Cortex of kidney (tissue), 1 donor: ENCODE data around the gene PEAK1.

Source experiments
- DNase-seq: peaks from one replicate; lab custom pipeline; 2025; lab: John Stamatoyannopoulos, UW

The PEAK1 gene, protein sequence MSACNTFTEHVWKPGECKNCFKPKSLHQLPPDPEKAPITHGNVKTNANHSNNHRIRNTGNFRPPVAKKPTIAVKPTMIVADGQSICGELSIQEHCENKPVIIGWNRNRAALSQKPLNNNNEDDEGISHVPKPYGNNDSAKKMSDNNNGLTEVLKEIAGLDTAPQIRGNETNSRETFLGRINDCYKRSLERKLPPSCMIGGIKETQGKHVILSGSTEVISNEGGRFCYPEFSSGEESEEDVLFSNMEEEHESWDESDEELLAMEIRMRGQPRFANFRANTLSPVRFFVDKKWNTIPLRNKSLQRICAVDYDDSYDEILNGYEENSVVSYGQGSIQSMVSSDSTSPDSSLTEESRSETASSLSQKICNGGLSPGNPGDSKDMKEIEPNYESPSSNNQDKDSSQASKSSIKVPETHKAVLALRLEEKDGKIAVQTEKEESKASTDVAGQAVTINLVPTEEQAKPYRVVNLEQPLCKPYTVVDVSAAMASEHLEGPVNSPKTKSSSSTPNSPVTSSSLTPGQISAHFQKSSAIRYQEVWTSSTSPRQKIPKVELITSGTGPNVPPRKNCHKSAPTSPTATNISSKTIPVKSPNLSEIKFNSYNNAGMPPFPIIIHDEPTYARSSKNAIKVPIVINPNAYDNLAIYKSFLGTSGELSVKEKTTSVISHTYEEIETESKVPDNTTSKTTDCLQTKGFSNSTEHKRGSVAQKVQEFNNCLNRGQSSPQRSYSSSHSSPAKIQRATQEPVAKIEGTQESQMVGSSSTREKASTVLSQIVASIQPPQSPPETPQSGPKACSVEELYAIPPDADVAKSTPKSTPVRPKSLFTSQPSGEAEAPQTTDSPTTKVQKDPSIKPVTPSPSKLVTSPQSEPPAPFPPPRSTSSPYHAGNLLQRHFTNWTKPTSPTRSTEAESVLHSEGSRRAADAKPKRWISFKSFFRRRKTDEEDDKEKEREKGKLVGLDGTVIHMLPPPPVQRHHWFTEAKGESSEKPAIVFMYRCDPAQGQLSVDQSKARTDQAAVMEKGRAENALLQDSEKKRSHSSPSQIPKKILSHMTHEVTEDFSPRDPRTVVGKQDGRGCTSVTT (N-terminal part only)

DNA sequence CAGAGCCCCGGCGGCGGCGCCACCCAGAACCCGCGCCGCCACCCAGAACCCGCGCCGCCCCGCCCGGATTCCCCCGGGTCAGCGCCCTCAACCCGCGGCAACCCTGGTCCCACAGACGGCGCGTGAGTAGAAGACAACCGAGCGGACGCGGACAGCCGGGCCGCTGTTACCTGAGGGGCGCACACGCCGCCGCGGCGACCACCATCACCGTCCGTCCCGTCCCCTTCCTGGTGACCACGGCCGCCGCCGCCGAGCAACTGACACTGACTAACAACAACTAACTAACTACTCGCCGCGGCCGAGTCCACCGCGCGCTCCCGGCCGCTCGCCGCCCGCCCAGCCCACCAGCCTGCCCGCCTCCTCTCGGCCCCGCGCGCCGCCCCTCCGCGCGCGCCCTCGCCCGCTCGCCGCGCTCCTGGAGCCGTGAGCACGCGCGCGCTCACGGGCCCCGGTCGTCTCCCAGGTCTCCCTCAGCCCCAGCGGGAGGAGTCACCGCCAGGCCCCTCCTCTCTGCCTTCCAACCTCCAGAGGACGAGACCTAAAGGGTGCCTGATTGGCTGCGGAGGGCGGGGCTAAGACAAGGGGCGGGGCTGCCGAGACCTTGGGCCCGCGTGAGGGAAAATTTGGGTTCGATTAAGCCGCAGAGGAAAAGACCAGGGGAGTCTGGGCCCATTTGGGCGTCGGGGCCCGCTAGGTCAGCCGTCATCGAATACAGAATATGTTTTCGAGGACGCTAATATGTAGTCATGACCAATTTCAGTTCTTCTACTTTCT, at the start of gene PEAK1:
PEAK1 (minus strand) TSS at position 269 of the 774 bp plus-strand sequence. CDS start 238,178 bp downstream, outside the sequence.
- peak; percentile 45 for DNase-seq

DNA sequence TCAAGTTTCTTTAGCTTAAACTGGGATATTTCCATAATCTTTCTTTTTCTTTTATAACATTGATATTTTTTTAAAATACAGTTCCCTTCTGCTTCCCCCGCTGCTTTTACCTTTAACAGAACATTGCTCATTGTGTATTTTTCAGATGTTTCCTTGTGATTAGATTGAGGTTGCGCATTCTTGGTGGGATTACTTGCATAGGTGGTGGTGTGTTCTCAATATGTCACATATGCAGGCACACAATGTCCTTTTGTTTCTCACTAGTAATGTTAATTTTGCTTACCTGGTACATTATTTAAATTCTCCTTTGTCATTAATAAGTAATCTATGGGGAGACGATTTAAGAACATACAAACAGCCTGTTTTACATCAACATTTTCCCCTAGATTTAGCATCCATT, 49.0 kb upstream of the PEAK1 start:
- no peak for DNase-seq

DNA sequence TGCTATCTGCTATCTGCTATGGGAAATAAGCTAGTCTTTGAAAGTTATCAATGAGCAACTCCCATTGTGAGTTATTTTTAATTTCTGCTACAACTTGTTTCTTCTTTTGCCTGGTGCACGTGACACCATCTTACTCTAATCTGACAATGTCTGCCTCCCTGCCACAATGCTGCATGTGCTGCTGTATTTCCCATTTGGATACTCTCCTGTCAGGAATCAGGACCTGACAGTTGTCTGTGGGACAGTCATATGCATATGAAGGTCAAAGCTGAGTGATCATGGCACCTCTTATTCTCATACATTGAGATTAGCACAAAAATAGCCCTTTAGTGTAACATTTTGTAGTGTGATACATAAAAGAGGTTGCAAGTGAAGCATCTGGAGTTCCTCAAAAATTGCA, 46.6 kb upstream of the PEAK1 start:
- DNase-seq: no peak

DNA sequence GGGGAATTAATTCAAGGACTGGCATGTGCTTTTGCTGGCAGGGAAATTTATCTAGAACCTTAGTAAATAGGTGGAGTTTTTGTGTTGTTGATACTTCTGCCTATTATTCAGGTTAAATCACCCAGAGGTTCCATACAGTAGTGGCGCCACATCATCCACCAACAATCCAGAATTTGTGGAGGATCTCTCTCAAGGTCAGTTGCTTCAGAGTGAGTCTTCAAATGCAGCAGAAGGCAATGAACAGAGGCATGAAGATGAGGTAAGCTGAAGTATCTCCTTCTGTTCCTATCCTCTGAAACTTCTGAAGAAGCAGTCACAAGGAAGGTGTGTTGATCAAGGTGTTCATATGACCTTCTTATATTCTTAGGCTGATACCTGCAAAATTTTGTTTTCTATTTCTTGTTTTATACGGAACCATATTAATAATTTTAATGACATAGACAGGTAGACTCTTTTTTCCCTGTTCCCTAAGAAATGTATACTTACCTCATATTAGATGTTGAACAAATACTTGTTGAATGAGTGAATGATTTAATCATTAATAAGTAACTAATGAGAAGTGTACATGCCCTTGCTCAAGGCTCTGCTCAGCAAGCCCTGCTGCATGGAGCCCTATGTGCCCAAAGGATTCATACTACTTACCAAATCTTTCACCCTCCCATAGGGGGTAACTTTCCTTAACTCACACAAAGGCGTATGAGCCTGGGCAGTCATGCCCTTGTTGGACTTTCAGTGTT, 44.4 kb upstream of the PEAK1 start:
- DNase-seq: no peak

DNA sequence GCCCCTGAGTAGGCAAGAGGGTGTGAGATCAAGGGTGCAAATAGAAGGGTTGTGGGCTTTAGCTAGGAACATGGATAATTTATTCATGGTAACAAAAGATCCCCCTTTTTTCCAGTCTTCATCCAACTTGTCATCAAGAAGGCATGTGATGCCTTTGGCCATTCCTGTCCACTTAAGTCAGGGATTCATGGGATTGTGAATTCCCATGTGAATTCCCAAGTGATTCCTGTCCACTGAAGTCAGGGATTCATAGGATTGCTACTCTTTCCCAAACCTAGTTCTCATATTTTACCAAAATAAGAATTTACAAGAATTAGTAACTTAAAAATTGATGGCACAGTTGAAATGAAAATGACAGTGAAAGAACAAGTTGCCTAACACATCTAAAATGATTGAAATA, 41.6 kb upstream of the PEAK1 start:
- DNase-seq: no peak

DNA sequence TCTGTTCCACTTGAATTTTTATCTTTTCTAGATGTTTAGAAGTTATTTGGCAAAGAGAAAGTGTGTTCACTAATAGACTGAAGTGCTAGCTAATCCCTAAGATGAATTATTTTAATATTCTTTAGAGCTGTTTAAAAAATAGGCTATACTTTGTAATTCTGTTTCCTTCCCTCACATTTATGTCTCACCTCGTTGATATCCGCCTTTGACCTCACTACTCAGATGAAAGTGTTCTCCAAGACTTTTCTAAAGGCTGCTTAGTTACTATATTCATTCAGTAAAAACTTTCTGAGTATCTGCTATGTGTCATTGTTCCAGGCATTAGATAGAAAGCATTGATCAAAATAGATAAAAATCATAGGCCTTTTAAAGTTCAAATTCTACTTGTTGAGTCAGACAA, 39.1 kb upstream of the PEAK1 start:
- DNase-seq: no peak

DNA sequence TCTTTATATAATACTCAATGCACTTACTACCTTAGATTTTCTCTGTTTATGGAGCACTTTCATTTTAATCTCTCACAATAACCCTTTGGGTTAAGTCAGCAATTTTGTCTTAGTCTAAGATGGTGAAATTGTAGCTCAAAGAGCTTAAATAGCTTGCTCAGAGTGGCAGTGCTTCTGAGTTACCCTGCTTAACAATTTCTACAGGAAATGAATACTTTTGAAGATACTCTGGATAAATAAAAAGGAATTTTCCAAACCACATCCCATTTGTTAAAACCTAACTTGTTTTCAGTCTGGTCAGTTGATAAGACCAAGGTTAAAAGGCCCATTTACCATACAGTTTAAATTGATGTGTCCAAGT, 38.0 kb upstream of the PEAK1 start:
- DNase-seq: no peak

DNA sequence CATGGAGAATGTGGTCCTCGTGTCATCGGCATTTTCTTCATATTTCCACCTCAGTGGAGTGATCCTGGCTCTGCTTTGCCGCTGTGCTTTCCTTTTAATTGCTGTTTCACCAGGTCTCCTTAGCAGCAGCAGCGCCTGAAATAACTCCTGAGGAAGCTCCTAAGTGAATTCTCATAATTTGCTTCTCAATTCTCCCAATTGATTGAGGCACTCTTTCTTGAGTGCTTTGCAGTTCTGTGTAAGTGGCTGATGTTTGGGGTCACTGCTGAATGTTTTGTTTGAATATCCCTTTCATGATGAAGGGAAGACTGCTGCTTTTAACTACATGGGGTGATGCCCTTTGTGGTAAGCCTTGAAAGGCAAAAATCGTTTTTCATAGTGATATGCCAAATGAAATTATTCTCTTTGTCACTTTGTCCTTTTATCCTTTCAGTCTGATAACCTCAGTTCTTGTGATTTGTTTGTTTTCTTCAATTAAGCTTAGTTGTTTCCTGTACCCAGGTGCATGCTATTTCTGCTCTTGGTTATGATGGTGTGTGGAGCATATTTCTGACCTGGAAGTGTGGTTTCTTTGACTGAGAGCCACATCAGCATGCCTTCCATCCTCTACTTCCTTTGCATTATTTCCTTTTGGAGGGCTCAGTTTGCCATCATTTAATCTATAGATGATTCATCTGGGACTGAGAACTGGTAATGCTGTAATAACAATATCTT, 37.4 kb upstream of the PEAK1 start:
- no peak for DNase-seq

DNA sequence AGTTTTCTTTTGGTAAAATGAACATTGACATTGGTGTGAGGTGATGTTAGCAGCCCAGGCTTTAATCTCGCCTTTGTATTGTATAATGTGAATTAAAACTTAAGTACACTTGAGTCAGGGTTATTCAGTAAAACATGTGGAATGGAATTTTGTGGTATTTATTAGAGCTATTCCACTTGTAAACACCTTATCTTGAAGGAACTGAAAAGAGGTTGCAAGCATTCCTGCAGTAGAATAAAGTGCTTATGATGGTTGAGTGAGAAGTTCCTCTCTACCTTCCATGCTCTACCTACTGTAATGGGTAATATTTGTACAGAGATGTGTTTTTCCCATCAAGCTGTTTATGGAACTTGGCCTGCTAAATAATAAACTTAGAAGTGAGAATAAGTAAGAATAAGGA, 36.8 kb upstream of the PEAK1 start:
- no peak for DNase-seq

DNA sequence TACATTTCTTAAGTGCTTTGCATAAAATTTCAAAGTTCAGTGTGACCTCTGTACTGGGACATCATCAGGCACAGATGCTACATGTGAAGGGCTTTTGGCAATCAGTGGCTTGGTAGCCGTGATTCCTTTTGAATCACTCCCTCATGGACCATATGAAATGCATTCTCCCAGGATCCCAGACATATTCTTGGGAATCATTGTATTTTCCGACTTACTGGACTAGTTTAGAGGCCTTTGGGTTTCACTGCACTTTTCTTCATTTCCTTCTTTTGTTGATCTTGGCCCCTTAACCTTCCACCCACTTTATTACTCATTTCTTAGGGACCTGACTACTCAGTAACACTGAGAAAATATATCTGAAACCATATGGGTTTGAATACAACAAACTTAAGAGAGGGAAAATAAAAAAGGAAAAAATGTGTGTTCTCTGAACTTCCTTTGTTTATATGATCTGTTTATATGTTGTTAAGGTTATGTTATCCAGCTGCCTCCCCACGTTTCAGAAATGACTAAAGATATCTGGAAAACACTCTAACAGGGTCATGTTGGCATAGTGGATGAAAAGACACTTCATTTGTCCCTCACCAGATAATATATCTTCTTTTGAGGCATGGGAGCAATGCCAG, 35.9 kb upstream of the PEAK1 start:
- no peak for DNase-seq

DNA sequence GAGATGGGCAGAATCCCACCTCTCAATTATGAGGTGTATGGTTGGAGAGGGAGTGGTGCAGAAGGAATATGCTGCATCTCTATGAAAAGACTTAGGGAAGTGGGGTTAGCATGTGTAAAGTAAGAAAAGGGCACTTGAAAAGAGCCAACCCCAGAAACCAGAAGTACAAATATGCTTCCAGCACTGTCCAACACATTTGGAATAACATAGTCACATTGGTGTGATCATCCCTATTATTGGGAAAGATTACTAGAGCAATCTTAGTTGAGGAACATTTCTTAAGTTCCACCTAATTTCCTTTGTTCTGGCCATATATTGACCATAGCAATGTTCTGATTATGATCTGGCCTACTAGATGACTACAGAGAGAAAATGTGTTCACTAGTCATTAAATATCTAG, 35.0 kb upstream of the PEAK1 start:
- DNase-seq: no peak

DNA sequence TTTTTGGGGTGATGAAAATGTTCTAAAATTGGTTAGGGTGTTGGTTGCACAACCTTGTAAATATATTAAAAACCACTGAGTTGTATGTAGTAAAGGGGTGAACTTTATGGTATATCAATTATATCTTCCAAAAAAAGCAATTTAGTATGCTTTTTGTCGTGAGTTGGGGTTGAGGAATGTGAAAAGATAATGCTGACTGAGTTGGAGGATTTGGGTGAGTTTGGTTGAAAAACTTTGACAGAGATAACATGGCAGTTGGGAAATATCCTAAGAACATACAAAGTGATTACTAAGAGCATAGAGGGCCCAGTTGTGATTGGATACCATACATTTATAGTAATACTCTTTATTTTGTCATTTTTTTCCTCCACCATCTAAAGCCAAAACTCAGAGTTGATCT, 34.4 kb upstream of the PEAK1 start:
- DNase-seq: no peak

DNA sequence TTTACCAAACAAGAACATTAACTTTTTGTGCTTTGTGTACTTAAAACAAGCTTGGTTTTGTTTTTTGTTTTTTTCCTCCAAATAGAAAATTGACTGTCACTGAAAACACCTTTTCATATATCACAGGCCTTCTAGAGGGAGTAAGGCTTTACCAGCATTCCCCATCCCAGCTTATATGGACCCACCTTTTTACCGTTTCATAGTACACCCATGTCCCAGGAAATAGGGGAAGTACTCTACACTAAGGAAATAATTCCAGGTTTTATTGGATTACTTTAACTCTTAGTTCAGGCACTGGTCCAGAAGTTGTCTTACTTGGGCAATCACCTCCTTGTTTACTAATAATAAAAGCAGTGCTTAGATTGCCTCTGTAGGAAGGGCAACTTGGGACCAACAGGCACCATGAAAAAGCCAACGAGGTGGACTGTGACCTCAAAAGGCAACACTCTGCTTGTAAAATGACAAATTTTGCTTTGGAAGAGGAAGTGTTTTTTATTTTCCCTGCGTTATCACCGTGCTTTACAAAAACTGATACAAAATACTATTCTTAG, 27.0 kb upstream of the PEAK1 start:
- no peak for DNase-seq

DNA sequence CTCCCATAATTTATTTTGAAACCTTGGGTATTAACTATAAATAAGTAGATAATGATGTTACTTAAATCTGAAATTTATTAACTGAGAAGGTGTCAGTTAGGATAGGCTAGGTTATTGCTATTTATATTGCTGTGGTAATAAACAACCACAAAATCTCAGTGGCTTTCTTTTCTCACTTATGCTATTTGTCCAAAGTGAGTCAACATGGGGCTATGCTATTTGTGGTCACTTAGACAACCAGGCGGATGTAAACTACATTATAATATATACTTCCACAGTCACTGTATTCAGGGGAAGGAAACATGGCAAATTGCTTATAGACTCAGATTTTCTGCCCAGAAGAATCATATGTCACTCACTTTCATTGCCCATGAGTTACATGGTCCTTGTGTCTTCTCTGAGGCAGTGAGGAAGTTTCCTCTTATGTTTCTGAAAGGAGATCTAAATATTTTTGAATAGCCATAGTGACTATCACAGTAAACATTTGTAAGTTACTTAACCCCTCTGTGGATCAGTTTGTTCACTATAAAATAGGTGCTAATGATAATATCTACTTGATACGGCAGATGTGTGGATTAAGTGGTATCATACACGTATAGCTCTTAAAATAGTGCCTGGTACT, 20.6 kb upstream of the PEAK1 start:
- no peak for DNase-seq

DNA sequence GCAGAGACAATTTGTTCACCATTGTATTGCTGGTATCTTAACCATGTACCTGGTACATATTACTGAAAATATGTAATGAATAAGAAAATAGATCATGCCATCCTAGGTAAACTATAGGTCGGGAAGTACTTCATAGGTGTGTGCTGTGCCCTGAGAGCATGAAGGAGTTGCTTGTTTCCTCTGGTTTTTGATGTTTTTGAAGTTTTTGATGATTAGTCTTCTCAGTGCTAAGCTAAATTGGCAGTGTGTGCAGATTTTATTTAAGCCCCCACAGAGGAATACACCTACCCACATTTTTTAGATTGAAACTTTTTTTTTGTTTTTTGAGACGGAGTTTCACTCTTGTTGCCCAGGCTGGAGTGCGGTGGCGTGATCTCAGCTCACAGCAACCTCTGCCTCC, 17.4 kb upstream of the PEAK1 start:
- no peak for DNase-seq

DNA sequence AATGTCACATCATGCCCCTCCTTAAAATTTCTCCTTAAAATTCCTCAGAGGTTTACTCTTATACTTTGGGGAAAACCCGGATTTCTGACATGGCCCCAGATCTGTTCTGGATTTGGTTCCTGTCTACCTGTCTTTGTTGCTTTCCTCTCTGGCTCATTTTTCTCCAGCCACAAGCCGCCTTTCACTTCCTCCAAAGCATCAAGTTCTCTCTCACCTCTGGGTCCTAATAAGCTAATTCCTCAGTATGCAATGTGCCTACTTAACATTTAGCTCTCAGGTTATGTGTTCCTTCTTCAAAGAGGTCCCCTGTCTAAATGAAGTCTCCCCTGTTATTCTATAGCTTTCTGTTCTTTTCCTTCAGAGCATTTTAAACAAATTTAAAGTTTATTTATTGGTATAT, 16.9 kb upstream of the PEAK1 start:
- no peak for DNase-seq

DNA sequence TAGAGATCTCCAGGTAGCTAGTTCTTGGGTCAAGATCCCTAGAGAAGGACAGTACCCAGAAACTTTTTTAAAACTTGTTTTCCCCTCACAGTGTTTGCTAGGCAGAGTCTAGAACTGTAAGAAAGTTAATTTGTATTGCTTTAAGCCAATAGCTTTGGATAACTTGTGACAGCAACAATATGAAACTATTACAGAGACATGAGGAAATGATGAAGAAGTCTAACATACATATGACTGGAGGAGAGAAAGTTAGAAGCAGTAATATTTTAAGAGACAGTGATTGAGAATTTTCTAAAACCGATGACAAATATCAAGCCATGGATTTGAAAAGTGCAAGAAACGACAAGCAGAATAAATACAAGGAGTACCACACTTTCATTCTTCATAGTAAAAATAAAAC, 10.7 kb upstream of the PEAK1 start:
- DNase-seq: no peak

DNA sequence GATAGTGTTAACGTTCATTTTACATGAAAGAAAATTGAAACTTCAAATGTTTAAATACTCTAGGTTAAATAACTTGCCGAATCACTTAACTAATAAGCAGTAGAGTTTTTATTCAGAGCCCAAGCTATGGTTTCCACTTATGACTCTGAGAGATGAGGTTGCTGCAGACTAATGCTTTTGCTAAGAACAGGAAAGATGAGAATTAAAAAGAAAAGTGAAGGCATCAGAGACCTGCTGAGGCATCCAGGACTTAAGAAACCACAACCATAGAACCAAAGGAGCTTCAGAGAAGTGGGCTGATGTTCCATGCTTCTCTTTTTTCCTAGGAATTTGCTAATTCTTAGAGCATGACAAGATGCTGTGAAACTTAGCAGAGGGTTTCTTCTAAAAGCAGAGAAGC, 10.3 kb upstream of the PEAK1 start:
- DNase-seq: no peak

DNA sequence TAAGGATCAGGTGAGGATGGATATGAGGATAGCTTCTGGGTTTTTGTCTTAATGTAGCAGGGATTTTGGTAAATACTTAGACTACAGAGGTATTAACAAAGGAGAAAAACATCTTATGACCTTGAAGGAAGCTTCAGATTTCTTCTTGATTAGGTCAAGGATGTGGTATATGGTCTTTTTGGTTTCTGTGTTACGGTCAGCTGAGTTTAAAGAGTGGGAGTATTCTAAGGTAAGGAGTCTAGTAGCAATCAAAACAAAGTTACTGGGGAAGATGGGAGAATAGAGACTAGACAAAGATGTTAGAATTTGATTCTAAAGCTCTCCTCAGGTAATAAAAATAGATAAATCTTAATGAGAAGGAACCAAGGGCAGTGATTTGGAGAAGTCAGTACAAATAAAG, 7.0 kb upstream of the PEAK1 start:
- no peak for DNase-seq

DNA sequence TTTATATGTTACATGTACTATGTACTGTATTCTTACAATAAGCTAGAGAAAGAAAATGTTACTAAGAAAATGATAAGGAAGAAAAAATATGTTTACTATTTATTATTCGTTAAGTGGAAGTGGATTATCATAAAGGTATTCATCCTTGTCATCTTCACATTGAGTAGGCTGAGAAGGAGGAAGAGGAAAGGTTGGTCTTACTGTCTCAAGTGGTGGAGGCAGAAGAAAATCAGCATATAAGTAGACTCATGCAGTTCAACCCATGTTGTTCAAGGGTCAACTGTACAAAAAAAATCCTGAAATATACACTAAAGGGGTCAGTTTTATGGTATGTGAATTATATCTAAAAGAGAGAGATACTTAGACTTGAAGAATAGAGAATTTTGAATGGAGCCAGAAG, 6.5 kb upstream of the PEAK1 start:
- no peak for DNase-seq
